ENCODE results near the gene CFAP157.

The CFAP157 gene

GRCh38 chr9:127761491-127761956 lies 54.7 kb downstream of the CFAP157 start:
- DNase-seq (ENCODE audit: low read depth in 2 of 2) = no peak

- DNase-seq (ENCODE audit: low read depth in 2 of 2) = no peak
These were observed 55.4 kb downstream of the CFAP157 start for GRCh38 chr9:127762111-127762676.

- DNase-seq (ENCODE audit: low read depth in 2 of 2) = no peak
These were observed 57.2 kb downstream of the CFAP157 start for GRCh38 chr9:127763918-127764384.

GRCh38 chr9:127765418-127765817 lies 58.6 kb downstream of the CFAP157 start:
- no peak for DNase-seq (ENCODE audit: low read depth in 2 of 2)

Measured in fibroblast of skin of left biceps (primary cell).